GM19397 (cell line): Measurements from ENCODE around the gene SYNDIG1.

ENCODE experiments used
- ATAC-seq: cut with Tn5 transposase; IDR thresholded peaks from one replicate; pipeline ENCODE4 v1.9.1; 2021; ENCODE audit warnings: mild to moderate bottlenecking, moderate library complexity; ENCODE audit not compliant: unreplicated experiment

The SYNDIG1 gene

GRCh38 chr20:24522452-24523330 lies 53.3 kb downstream of the SYNDIG1 start:
- no peak for ATAC-seq

- no peak for ATAC-seq
These were observed 54.2 kb downstream of the SYNDIG1 start for GRCh38 chr20:24523661-24524060.

GRCh38 chr20:24528583-24529368 lies 59.3 kb downstream of the SYNDIG1 start:
- no peak for ATAC-seq

GRCh38 chr20:24529369-24529719 lies 59.9 kb downstream of the SYNDIG1 start:
- ATAC-seq = no peak

GRCh38 chr20:24530131-24530680 lies 60.8 kb downstream of the SYNDIG1 start:
- ATAC-seq = no peak

GRCh38 chr20:24531202-24531601 lies 61.8 kb downstream of the SYNDIG1 start:
- ATAC-seq = no peak

- no peak for ATAC-seq
These were observed 62.4 kb downstream of the SYNDIG1 start for GRCh38 chr20:24531631-24532419.

- no peak for ATAC-seq
These were observed 64.0 kb downstream of the SYNDIG1 start for GRCh38 chr20:24533449-24533848.

GRCh38 chr20:24534282-24534681 lies 64.9 kb downstream of the SYNDIG1 start:
- no peak for ATAC-seq

- ATAC-seq = no peak
These were observed 66.7 kb downstream of the SYNDIG1 start for GRCh38 chr20:24535941-24536730.

- ATAC-seq = no peak
These were observed 67.8 kb downstream of the SYNDIG1 start for GRCh38 chr20:24537210-24537609.

- ATAC-seq = no peak
These were observed 73.3 kb downstream of the SYNDIG1 start for GRCh38 chr20:24542721-24543120.

GRCh38 chr20:24543168-24543567 lies 73.7 kb downstream of the SYNDIG1 start:
- no peak for ATAC-seq

- no peak for ATAC-seq
These were observed 74.3 kb downstream of the SYNDIG1 start for GRCh38 chr20:24543741-24544140.

GRCh38 chr20:24544371-24544770 lies 74.9 kb downstream of the SYNDIG1 start:
- no peak for ATAC-seq

GRCh38 chr20:24545168-24545567 lies 75.7 kb downstream of the SYNDIG1 start:
- ATAC-seq = no peak

- no peak for ATAC-seq
These were observed 76.9 kb downstream of the SYNDIG1 start for GRCh38 chr20:24546232-24546892.

GRCh38 chr20:24547967-24548366 lies 78.5 kb downstream of the SYNDIG1 start:
- no peak for ATAC-seq

GRCh38 chr20:24559114-24559732 lies 89.8 kb downstream of the SYNDIG1 start:
- ATAC-seq = no peak
